C4-2B (cell line): ENCODE data around the gene KITLG.
"Not testable (repeated sequence)": the region's sequence is repeated elsewhere in the genome, so short reads cannot be mapped to it uniquely, and the experiment has no call there.

ENCODE experiments used
- H3K27ac ChIP-seq: fragments of 450-650 bp; 2 replicates; pipeline ENCODE4 v1.5.1; 2017
- ZFX ChIP-seq: fragments of 450-650 bp; IDR thresholded peaks from 2 replicates; pipeline ENCODE4 v1.6.1; 2017
- TF ChIP-seq, protein P1 (sequence below): fragments of 450-650 bp; conservative IDR thresholded peaks from 2 replicates; pipeline ENCODE4 v1.5.1; 2017; ENCODE audit warnings: mild to moderate bottlenecking

KITLG gene

DNA sequence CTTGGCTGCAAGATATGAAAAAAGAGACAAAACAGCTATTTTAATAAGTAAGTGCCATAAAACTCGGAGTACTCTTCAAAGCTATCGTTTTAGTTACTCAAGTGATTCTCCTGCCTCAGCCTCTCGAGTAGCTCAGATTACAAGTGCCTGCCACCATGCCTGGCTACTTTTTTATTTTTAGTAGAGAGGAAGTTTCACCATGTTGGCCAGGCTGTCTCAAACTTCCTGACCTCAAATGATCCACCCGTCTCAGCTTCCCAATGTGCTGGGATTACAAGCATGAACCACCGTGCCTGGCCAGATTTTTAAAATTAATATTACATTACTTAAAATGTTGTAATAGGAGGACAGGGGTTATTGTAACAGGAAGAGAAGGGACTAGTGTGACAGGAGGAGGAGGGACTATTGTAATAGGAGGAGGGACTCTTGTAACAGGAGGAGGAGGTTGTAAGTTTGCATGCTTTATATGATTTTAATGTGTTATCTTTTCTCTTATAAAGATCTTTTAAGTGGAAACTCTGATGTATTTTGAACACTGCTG, 61.3 kb downstream of the KITLG start:
- TF ChIP-seq, protein P1, sequence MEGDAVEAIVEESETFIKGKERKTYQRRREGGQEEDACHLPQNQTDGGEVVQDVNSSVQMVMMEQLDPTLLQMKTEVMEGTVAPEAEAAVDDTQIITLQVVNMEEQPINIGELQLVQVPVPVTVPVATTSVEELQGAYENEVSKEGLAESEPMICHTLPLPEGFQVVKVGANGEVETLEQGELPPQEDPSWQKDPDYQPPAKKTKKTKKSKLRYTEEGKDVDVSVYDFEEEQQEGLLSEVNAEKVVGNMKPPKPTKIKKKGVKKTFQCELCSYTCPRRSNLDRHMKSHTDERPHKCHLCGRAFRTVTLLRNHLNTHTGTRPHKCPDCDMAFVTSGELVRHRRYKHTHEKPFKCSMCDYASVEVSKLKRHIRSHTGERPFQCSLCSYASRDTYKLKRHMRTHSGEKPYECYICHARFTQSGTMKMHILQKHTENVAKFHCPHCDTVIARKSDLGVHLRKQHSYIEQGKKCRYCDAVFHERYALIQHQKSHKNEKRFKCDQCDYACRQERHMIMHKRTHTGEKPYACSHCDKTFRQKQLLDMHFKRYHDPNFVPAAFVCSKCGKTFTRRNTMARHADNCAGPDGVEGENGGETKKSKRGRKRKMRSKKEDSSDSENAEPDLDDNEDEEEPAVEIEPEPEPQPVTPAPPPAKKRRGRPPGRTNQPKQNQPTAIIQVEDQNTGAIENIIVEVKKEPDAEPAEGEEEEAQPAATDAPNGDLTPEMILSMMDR = no peak
- no peak for TF ChIP-seq ZFX
- H3K27ac ChIP-seq = no peak overlapping the region

DNA sequence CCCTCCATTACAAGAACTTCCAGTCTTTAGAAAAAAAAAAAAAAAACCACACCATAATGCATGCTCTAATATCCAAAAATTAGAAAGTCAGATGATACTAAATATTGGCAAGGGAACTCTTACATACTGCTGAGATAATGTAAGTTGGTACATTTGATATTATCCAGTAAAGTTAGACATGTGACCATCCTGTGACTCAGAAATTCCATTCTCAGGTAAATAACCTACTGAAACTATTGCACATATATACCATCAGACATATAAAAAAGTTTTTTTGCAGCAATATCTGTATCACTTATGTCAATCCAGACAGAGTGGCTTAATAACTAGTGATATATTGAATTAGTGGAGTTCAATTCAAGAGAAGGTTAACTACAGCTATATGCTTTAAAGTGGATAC, 63.5 kb downstream of the KITLG start:
- no peak for TF ChIP-seq ZFX
- TF ChIP-seq, protein P1 = no peak

DNA sequence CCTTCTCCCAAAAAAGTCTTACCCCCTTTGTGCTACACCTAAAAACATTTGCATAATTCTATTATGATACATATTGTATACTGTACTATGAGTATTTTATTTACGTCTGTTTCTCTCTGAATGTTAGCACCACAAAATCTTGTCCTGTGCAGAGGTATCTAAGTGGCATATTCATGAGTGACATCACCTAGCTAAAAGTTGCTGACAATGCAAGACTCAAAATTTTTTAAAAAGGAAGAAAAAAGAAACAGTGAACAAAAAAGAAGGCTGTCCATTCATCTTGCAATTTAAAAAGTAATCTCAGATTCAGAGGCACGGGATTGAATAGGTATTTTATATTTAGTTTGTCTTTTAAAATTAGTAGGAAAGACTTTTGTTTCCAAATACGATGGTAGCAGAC, 69.4 kb downstream of the KITLG start:
- no peak overlapping the region for H3K27ac ChIP-seq
- TF ChIP-seq, protein P1 = no peak
- TF ChIP-seq ZFX = no peak

More for the DNA sequence above, 63.5 kb downstream of the KITLG start:
- H3K27ac ChIP-seq = no peak overlapping the region

DNA sequence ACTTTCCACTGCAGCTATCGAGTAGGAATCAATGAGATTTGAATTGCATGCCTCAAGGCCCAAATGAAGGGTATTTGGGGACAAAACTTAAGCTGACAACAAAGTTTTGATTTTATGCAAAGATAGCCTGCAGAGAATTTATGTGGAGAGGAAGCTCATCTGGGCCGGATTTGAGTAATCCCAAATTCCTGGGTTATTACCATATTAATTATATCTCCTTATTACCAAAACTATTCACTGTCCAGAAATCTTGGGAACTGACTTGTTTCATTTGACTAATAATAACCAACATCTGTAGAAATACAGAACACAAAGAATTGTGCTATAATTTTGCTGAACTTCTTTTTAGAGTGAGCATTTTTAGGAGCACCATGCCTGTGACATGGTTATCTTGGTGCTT, 70.4 kb downstream of the KITLG start:
- no peak overlapping the region for H3K27ac ChIP-seq
- no peak for TF ChIP-seq ZFX
- TF ChIP-seq, protein P1 = no peak

DNA sequence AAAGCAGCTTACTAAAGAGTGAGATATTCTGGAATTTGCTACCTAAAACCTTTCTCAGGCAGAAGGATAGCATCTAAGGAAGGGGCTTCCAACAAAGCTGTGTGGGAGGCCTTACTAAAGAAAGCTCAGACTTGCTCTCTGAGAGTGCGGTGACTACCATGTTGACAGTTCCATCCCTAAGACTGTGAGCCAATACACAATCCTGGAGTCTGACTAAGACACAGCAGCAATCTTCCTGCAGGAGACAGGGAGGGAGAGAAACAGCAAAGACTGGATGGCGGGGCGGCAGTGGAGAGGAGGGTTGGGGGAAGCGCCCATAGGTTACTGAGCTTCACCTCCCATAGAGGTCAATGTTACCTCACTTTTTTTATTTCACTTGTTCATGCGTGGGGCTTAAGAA, 70.9 kb downstream of the KITLG start:
- no peak overlapping the region for H3K27ac ChIP-seq
- TF ChIP-seq, protein P1 = no peak
- TF ChIP-seq ZFX = no peak

DNA sequence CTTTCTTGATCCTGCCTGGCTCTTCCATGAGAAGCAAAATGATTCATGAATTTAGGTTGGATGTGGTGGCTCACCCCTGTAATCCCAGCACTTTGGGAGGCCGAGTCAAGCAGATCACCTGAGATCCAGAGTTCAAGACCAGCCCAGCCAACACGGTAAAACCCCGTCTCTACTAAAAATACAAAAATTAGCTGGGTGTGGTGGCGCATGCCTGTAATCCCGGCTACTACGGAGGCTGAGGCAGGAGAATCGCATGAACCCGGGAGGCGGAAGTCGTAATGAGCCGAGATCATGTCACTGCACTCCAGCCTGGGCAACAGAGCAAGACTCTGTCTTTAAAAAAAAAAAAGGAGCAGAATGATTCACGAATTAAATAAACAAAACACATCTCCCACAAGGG, 72.4 kb downstream of the KITLG start:
- H3K27ac ChIP-seq = not testable (repeated sequence)

DNA sequence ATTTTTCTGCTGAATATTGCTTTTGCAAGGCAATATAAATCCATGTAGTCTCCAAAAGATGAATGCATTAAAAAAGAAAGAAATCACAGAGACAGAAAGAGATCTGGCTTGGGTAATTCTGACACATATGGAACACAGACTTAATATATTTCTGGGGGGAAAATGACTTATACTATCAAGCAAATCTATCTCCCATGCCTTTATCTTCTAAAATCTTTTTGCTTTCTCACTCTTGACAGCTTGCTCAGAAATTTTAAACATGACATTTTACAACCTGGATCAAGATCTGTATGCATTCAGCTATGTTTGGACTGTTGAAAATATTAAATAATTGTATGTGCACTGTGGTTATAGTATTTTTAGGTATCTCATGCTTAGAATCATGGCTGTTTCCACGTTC, 73.0 kb downstream of the KITLG start:
- TF ChIP-seq, protein P1 = no peak
- TF ChIP-seq ZFX = no peak
- no peak overlapping the region for H3K27ac ChIP-seq

DNA sequence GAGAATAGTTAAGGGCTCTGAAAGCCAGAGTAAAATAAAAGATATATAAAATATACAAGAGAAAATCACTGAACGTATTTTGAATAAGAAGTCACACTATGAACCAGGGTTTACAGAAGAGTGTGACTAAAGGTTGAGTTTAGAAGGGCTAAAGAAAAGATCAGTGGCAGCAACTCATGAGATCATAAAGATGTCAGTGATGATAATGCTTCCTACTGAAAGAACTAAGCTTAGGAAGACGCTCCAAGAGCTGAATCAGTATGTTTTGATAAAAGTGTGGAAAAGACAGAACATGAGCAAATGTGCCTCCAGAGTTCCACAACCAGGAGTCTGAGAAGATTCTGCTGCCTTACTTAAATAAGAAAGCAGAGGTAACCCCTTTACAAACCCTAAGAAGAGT, 74.6 kb downstream of the KITLG start:
- TF ChIP-seq ZFX = no peak
- no peak overlapping the region for H3K27ac ChIP-seq

DNA sequence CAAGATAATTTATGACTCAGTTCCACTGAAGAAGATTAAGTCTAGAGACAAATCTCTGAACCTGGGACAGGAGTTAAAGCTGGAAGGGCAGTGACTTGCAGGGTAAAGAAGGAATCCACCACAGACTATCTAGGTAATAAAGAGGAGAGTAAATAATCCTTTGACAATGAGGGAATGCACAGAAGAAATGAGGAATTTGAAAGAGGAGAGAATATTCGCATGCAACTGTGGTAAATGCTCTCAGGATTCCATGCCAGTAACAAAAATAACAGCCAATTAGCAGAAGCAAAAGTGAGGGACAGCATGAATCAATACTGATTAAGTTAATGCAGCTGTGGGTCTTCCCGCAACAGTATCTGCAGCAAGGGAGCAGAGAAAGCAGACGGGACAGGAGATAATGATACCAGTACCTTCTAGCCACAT, 77.0 kb downstream of the KITLG start:
- no peak overlapping the region; the same call in 1 of the 2 replicates for H3K27ac ChIP-seq
- TF ChIP-seq, protein P1 = no peak
- no peak for TF ChIP-seq ZFX
